ENCODE measurements around the gene CDK2AP2. TPM values are rescaled to one million over a fixed set of nuclear protein-coding genes. Genes with fewer than 3 reads are reported as not detected.
"Not testable (repeated sequence)": the region's sequence is repeated elsewhere in the genome, so short reads cannot be mapped to it uniquely, and the experiment has no call there.

The CDK2AP2 gene
- total RNA-seq, 1 donor: 9.7 TPM

- no peak overlapping the region for H3K4me3 ChIP-seq (ENCODE audit: low read length)
- no peaks in the 10 kb centered on the region for H3K27me3 ChIP-seq (ENCODE audit: insufficient read depth, low read length)
- H3K9me3 ChIP-seq (ENCODE audit: low read depth, low read length): no peaks in the 10 kb centered on the region
- H3K4me1 ChIP-seq (ENCODE audit: insufficient read depth, low read length): no peaks in the 10 kb centered on the region
Measured at GRCh38 chr11:67517784-67518552, 10.0 kb upstream of the CDK2AP2 start.

GRCh38 chr11:67516806-67517205 is 8.8 kb upstream of the CDK2AP2 start:
- Histone ChIP-seq H3K9me3 (ENCODE audit: low read depth, low read length) (no peaks in the 10 kb centered on the region), H3K27me3 (ENCODE audit: insufficient read depth, low read length) (no peaks in the 10 kb centered on the region), H3K4me3 (ENCODE audit: low read length) (no peak overlapping the region), H3K4me1 (ENCODE audit: insufficient read depth, low read length) (no peaks in the 10 kb centered on the region)

- Histone ChIP-seq H3K4me1 (ENCODE audit: insufficient read depth, low read length) (peaks cover 2% of the 10 kb centered on the region), H3K9me3 (ENCODE audit: low read depth, low read length) (no peaks in the 10 kb centered on the region), H3K27me3 (ENCODE audit: insufficient read depth, low read length) (no peaks in the 10 kb centered on the region), H3K4me3 (ENCODE audit: low read length) (no peak overlapping the region)
Measured at GRCh38 chr11:67514116-67514515, 6.2 kb upstream of the CDK2AP2 start.

- H3K27me3 ChIP-seq (ENCODE audit: insufficient read depth, low read length): not testable (repeated sequence)
- peaks cover 22% of the 10 kb centered on the region for H3K4me1 ChIP-seq (ENCODE audit: insufficient read depth, low read length)
Measured at GRCh38 chr11:67511558-67511957, 3.6 kb upstream of the CDK2AP2 start.

GRCh38 chr11:67510023-67510345 is 2.0 kb upstream of the CDK2AP2 start:
- Histone ChIP-seq H3K4me3 (ENCODE audit: low read length) (no peak overlapping the region), H3K4me1 (ENCODE audit: insufficient read depth, low read length) (peaks cover 34% of the 10 kb centered on the region), H3K9me3 (ENCODE audit: low read depth, low read length) (no peaks in the 10 kb centered on the region), H3K27me3 (ENCODE audit: insufficient read depth, low read length) (no peaks in the 10 kb centered on the region)

More at GRCh38 chr11:67511558-67511957, 3.6 kb upstream of the CDK2AP2 start:
- H3K9me3 ChIP-seq (ENCODE audit: low read depth, low read length); H3K4me3 ChIP-seq (ENCODE audit: low read length): not testable (repeated sequence)

DNA sequence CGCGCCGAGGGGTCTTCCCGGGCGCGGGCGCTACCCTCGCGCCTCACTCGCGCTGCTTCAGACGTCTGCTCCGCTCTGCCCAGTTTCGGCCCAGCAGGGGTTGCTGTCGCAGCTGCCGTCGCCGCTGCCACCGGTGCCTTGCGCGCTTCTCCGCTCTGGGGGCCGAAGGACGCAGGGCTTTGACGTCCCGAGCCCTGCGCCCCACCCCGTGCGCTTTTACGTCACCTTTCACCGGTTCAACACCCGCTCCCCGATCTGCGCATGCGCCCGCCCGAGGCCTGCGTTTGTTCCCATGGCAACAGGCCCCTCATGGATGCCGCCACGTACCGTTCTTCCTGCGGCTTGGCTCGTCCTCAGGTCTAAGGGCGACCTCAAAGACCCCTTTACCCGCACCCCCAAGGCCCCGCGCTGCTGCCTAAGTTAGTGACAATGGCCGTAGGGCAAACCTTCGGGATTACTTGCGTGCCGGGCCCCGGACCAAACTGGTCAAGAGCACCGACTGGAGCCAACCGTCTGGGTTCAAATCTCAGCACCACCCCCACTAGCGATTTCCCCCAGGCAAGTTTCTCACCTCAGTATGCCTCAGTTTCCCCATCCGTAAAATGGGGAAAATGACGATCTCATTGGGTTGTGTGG is 642 bp upstream of the CDK2AP2 start:
- H3K27me3 ChIP-seq (ENCODE audit: insufficient read depth, low read length): no peaks in the 10 kb centered on the region
- H3K9me3 ChIP-seq (ENCODE audit: low read depth, low read length): no peaks in the 10 kb centered on the region
- H3K4me1 ChIP-seq (ENCODE audit: insufficient read depth, low read length): peaks cover 40% of the 10 kb centered on the region
- H3K4me3 ChIP-seq (ENCODE audit: low read length): peak overlapping the region; percentile 81

- Histone ChIP-seq H3K9me3 (ENCODE audit: low read depth, low read length) (no peaks in the 10 kb centered on the region), H3K4me3 (ENCODE audit: low read length) (peak overlapping the region; percentile 81), H3K4me1 (ENCODE audit: insufficient read depth, low read length) (peaks cover 52% of the 10 kb centered on the region), H3K27me3 (ENCODE audit: insufficient read depth, low read length) (no peaks in the 10 kb centered on the region)
Measured at GRCh38 chr11:67507242-67507863, 609 bp downstream of the CDK2AP2 start.

- Histone ChIP-seq H3K27me3 (ENCODE audit: insufficient read depth, low read length) (no peaks in the 10 kb centered on the region), H3K4me1 (ENCODE audit: insufficient read depth, low read length) (peaks cover 58% of the 10 kb centered on the region), H3K4me3 (ENCODE audit: low read length) (no peak overlapping the region), H3K9me3 (ENCODE audit: low read depth, low read length) (no peaks in the 10 kb centered on the region)
Measured at GRCh38 chr11:67506426-67507051, 1.4 kb downstream of the CDK2AP2 start.

- H3K9me3 ChIP-seq (ENCODE audit: low read depth, low read length): no peaks in the 10 kb centered on the region
- H3K4me1 ChIP-seq (ENCODE audit: insufficient read depth, low read length): peaks cover 65% of the 10 kb centered on the region
- peak overlapping the region; percentile 74 for H3K4me3 ChIP-seq (ENCODE audit: low read length)
- no peaks in the 10 kb centered on the region for H3K27me3 ChIP-seq (ENCODE audit: insufficient read depth, low read length)
Measured at GRCh38 chr11:67505605-67506396, 2.2 kb downstream of the CDK2AP2 start.

DNA sequence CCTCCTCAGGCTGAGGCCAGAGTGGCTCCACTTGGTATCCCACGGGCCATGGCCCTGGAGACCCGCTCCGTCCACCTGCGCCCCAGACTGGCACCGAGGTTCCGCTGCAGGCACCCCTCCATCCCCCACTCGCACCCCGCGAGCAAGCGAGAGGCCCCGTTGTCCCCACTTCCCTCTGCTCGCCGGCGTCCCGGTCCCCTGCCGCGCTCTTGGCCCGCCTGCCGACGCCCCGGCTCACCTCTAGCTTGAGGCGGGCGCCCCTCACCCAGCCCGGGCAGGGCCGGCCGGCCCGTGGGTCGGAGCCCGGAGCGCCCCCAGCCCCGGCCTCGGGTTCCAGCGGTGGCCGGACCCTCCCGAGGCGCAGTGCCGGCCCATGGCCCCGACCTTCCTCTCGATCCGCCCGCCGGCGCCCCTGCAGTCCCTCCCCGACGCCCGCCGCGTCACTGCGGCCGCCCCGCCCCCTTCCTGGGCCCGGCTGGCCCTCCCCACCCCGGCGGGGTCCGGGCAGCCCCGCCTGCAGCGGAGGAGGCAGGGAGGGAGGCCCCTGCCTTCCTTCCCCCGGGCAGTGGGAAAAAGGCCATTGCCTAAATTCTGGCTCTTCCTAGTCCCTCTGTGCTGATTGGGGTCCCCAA is 2.9 kb downstream of the CDK2AP2 start, which contains the start of gene PITPNM1:
PITPNM1 (minus strand) TSS at position 414 of the 632 bp plus-strand sequence. CDS start 1,183 bp downstream, outside the sequence.
- H3K4me3 ChIP-seq (ENCODE audit: low read length): peak within 1 kb of the TSS; percentile 74
- H3K27me3 ChIP-seq (ENCODE audit: insufficient read depth, low read length): no peaks in the 10 kb centered on the region
- H3K9me3 ChIP-seq (ENCODE audit: low read depth, low read length): no peaks in the 10 kb centered on the region
- peaks cover 72% of the 10 kb centered on the region for H3K4me1 ChIP-seq (ENCODE audit: insufficient read depth, low read length)

DNA sequence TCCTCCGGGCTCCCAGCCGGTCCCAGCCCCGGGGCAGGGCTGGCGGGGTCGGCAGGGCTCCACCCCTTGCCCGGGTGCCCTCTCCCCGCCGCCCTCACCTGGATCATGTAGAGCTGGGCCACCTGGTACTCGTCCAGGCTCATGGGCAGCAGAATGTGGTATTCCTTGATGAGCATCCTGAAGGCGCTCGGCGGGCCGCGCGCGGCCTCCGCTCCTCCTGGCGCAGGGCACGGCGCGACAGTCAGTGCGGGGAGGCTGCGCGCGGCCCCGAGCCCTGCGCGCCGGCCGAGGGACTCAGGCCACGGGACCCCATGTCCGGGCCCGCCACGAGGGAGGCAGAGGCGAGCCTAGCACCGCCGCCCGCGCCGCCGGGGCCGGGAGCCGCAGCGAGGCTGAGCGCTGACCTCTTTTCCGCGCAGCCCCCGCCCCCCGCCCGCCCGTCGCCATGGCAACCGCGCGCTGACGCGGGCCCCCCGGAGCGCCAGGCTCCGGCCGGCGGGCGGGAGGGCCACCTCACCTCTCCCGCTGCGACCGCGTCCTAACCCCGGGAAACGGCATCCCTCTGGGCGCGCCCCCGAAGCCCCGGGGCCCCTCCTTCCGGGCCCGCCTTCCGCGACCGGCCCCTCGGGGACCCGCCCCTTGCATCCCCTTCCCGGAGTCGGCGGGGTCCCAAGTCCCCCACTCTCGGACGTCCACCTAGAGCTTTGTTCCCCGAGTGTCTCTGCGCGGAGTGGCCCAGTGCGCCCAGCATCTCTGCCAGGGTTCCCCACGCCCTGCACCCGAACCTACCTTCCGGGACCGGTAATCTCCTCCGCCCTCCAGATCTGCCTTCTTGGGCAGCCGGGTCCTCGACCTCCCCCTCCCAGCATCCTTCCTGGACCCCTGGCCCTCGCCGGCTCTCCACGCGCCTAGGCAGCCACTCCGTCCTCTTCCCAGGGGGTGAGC is 3.7 kb downstream of the CDK2AP2 start:
- H3K4me1 ChIP-seq (ENCODE audit: insufficient read depth, low read length): peaks cover 72% of the 10 kb centered on the region
- H3K4me3 ChIP-seq (ENCODE audit: low read length): peak overlapping the region; percentile 74
- H3K9me3 ChIP-seq (ENCODE audit: low read depth, low read length): no peaks in the 10 kb centered on the region
- no peaks in the 10 kb centered on the region for H3K27me3 ChIP-seq (ENCODE audit: insufficient read depth, low read length)

DNA sequence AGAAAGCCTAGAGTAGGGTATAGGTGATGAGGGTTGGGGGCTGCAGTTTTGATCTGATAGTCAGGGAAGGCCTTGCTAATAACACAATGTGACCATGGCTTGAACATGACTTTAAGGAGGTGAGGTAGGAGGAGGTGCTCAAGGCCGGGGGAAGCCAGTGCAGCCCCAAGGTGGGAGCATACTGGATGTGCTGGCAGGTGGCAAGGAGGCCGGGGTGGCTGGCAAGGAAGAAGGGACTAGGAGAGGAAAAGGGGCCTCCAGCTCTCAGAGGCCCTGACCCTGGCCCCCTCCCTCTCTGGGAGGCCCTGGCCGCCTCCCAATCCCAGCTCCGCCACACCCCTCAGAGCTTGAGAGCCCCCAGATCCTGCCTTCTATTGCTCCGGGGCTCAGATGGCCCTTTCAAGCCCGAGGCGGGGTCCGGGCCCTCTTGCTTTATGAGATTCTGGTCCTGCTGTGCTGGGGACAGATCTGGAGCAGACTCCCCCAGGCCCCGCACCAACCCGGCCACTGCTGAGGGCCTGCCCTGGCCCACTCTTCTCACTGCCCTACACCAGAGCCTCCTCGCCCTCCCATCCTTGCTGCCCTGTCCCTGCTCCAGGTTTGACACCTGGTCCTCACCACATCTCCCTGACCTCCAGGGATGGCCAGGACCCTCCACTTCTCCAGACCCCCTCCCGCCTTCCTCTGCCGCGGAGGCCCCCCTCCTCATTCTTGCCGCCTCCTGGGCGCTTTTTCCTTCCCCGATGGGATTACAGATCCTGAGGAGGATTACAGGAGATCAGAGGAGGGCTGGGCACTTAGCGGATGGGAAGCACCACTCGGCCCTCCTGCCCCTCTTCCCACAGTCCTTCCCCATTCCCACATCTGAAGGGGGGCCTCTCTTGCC is 4.6 kb downstream of the CDK2AP2 start:
- peaks cover 64% of the 10 kb centered on the region for H3K4me1 ChIP-seq (ENCODE audit: insufficient read depth, low read length)

More for the DNA sequence above, 4.6 kb downstream of the CDK2AP2 start:
- peak overlapping the region; percentile 74 for H3K4me3 ChIP-seq (ENCODE audit: low read length)
- no peaks in the 10 kb centered on the region for H3K9me3 ChIP-seq (ENCODE audit: low read depth, low read length)
- H3K27me3 ChIP-seq (ENCODE audit: insufficient read depth, low read length): no peaks in the 10 kb centered on the region

All from mononuclear cell (primary cell).